Esophagus (tissue), 2 donors: ENCODE data around the gene MPL. TPM values are rescaled to one million over a fixed set of nuclear protein-coding genes. Genes with fewer than 3 reads are reported as not detected.

Experiments
- H3K27ac ChIP-seq, 2 donors: one replicate each; pipeline ENCODE4 v1.5.1; 2013; ENCODE audit warnings: low read depth in 2 of 2, mild to moderate bottlenecking in 2 of 2, inconsistent platforms in 1 of 2, low read length in 1 of 2, moderate library complexity in 1 of 2
- H3K27me3 ChIP-seq, 2 donors: one replicate each; pipeline ENCODE4 v1.6.1; 2013; ENCODE audit warnings: low read length in 2 of 2, control low read depth in 1 of 2, mild to moderate bottlenecking in 1 of 2; ENCODE audit not compliant: insufficient read depth in 2 of 2, control insufficient read depth in 1 of 2
- H3K36me3 ChIP-seq, 2 donors: one replicate each; pipeline ENCODE4 v1.6.1; 2013; ENCODE audit warnings: low read length in 1 of 2; ENCODE audit not compliant: control insufficient read depth in 2 of 2, insufficient read depth in 2 of 2
- H3K4me1 ChIP-seq, 2 donors: one replicate each; pipeline ENCODE4 v1.6.1; 2013; ENCODE audit warnings: low read length in 1 of 2; ENCODE audit not compliant: control insufficient read depth in 2 of 2, insufficient read depth in 2 of 2
- H3K4me3 ChIP-seq, 2 donors: one replicate each; pipeline ENCODE4 v1.5.1; 2013; ENCODE audit warnings: low read length in 2 of 2, mild to moderate bottlenecking in 2 of 2, low read depth in 1 of 2, moderate library complexity in 1 of 2
- H3K9me3 ChIP-seq, 2 donors: one replicate each; pipeline ENCODE4 v1.6.1; 2013; ENCODE audit warnings: mild to moderate bottlenecking in 2 of 2, low read depth in 1 of 2, low read length in 1 of 2, moderate library complexity in 1 of 2; ENCODE audit not compliant: control insufficient read depth in 2 of 2, insufficient read depth in 1 of 2
- WGBS, 2 donors: extraction: QIAGEN DNeasy Blood & Tissue Kit; methylation state at CpG; one replicate each; pipeline ENCODE4 v1.1.7; 2013; 5-methylcytosine and 5-hydroxymethylcytosine counted together
- polyA plus RNA-seq, 2 donors: library from polyadenylated mRNA; stranded (reverse); fragments of 200-250 nt; gene quantifications; one replicate each; pipeline ENCODE4 v1.2.3, GENCODE V29; 2013
- donor health status: healthy with polysubstance abuse.
- donor health status: Bipolar disorder and iron deficiency.

Gene MPL
- polyA plus RNA-seq, 2 donors, result 0.06 TPM; not detected in 1

DNA sequence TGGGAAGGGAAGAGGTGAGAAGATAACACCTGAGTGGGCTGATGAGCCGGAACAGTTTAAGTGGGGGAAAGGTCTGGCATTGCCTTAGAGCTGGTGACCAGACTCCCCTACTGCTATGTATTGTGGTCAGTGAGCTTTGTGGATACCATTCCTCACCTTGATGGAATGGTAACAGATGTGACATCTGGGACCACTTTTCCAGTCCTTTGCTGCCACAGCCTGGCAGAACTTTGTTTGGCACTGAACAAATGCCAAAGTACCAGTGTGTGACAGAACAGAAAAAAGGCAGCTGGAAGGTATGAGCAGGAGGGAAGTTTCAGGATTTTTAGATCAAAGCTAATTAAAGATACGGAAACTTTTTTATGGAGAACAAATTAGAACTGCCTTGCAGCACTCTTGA is 45.8 kb downstream of the MPL start:
- H3K36me3 ChIP-seq, result peaks cover 22 to 30% of the 10 kb centered on the region in 2 donors
- peaks cover 0 to 3% of the 10 kb centered on the region in 2 donors for H3K4me1 ChIP-seq
- no peaks in the 10 kb centered on the region for H3K9me3 ChIP-seq
- H3K27ac ChIP-seq, result no peak overlapping the region
- H3K27me3 ChIP-seq, result no peaks in the 10 kb centered on the region
- 82 to 94% methylated on average over 2 of the region's 2 CpGs for WGBS, 2 donors
- no peak overlapping the region for H3K4me3 ChIP-seq

DNA sequence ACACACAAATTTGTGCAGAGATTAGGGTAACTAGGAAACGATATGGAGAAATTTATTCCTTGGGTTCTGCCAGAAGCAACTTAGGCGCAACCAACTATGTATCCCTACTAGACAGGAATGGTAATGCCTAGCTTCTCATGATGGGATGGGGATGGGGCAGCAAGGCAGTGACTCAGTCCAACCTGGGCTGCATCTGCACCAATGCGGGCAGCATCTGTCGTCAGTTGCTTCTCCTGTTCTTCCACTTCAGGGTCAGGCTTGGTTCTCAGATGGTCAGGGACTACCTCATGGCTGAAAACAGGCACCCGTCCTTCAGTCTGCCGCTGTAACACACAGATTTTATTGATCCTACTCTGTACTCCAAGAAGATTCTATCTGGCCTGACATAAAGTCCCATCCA is 49.1 kb downstream of the MPL start:
- peaks cover 2 to 7% of the 10 kb centered on the region in 2 donors for H3K4me1 ChIP-seq
- H3K9me3 ChIP-seq, result no peaks in the 10 kb centered on the region
- H3K4me3 ChIP-seq, result no peak overlapping the region
- 87 to 90% methylated on average over 6 of the region's 6 CpGs for WGBS, 2 donors
- H3K27ac ChIP-seq, result no peak overlapping the region
- H3K27me3 ChIP-seq, result no peaks in the 10 kb centered on the region
- H3K36me3 ChIP-seq, result peaks cover 22 to 28% of the 10 kb centered on the region in 2 donors

DNA sequence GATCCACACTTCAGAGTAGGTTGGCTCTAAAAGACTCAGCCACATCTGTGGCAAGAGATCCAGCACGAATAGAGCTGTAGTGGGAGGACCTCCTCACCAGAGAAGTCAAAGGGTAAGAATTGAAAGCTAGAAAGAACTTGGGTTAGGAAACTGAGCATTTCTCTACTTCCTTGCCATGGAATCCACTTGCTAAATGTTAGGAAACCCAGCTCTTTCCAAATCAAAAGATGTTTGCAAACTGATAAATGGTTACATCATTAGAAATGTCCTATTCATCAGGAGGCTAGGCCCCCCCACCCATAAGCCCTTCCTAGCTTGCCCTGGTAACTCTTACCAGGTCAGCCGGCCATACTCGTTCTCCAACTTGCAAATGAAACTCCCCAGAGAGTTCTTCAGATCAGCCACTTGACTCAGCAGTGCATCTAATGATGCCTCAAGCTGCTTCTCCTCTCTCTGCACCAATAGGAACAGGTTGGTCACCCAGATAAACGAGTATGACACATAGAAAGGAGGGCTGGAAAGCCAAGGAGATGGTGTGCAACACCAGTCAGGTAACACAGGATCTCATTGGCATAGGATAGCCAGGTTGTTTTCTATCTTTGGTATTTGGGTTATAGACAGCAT is 50.5 kb downstream of the MPL start:
- no peak overlapping the region for H3K4me3 ChIP-seq
- 55 to 57% methylated on average over 4 of the region's 4 CpGs for WGBS, 2 donors
- peaks cover 16 to 19% of the 10 kb centered on the region in 2 donors for H3K36me3 ChIP-seq
- no peaks in the 10 kb centered on the region for H3K27me3 ChIP-seq
- H3K9me3 ChIP-seq, result no peaks in the 10 kb centered on the region
- peak overlapping the region; percentile 95 to 98 for H3K27ac ChIP-seq
- peaks cover 2 to 7% of the 10 kb centered on the region in 2 donors for H3K4me1 ChIP-seq

DNA sequence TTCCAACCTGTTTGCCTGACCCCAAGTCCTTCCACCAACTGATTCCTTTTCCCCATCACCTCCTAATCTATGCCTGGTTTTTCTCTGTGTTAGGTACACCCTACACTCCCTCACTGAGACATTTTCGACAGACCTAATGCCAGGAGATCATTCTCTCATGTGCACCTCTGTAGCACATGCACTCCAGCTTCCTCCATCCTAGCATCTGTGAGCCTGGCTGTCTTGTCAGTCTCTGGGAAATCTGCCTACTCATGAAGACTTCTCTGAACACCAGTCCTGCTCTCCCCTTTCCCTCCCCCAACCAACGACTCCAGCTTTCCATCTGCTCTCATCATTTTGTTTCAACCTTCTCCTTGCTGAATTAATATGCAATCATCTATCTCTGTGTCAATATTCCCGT is 51.0 kb downstream of the MPL start:
- no peaks in the 10 kb centered on the region for H3K9me3 ChIP-seq
- peaks cover 10 to 19% of the 10 kb centered on the region in 2 donors for H3K36me3 ChIP-seq
- peak overlapping the region in 1 of 2 donors; percentile 98 for H3K4me3 ChIP-seq
- no peaks in the 10 kb centered on the region for H3K27me3 ChIP-seq
- peaks cover 2 to 7% of the 10 kb centered on the region in 2 donors for H3K4me1 ChIP-seq
- 41 to 43% methylated on average over 3 of the region's 3 CpGs for WGBS, 2 donors
- peak overlapping the region; percentile 95 to 98 for H3K27ac ChIP-seq

DNA sequence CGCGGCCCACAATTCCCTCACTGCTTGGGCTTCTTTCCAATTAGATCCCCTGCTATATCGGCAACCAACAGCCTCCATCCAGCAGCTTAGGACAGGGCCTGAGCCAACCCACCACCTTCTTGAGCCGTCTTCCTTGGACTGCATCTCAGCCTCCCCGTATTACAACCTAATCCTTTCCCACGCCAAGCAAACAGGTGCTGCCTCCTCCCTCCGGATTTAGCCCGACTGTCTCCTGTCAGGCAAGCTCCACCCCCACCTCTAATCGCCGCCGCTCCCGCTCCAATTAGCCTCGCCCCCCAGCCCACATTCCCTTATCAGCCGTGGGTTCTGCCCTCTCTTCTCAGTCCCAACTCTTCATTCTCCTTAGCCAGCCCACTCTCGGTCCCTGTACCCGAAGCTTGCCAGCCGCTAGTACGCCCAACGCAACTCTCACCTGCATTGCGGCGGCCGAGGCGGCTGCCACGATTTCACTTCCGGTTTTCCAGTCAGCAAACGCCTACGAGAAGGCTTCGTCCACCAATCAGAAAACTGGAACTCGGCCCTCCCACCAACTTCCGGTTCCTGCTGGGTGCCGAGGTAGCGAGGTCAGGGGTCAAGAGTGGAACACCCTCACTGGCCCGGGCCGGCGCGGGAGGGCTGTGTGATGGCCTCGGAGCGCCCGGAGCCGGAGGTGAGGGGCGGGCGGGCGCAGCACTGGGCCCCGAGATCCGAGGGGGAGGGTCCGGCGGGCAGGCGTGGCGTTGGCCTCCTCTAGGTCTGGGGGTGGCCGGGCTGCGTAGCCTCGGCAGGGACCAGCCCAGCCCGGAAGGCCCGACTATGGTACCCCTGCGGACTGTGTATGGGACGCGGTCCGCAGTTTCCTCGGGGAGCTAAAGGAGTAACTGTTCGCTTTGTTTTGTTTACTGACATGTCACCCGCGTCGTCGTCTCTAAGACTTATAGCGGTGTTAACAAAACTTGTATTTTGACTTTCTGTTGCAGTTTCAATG is 52.0 kb downstream of the MPL start, which contains the start of the genes MED8 and SZT2:
Gene MED8, minus strand, starts transcription at position 475 of the 988 bp plus-strand sequence. Its CDS starts 36 bp downstream, at position 439.
Gene SZT2, plus strand, starts transcription at position 574 of the 988 bp plus-strand sequence. Its CDS starts 70 bp downstream, at position 644.
- H3K9me3 ChIP-seq, result no peaks in the 10 kb centered on the region
- peaks cover 5 to 12% of the 10 kb centered on the region in 2 donors for H3K36me3 ChIP-seq
- H3K4me1 ChIP-seq, result peaks cover 2 to 7% of the 10 kb centered on the region in 2 donors
- H3K27me3 ChIP-seq, result no peaks in the 10 kb centered on the region
- H3K27ac ChIP-seq, result peak within 1 kb of the TSS; percentile 95 to 98
- peak within 1 kb of the TSS; percentile 98 for H3K4me3 ChIP-seq
- 0% methylated on average over 65 of the region's 65 CpGs for WGBS, 2 donors

DNA sequence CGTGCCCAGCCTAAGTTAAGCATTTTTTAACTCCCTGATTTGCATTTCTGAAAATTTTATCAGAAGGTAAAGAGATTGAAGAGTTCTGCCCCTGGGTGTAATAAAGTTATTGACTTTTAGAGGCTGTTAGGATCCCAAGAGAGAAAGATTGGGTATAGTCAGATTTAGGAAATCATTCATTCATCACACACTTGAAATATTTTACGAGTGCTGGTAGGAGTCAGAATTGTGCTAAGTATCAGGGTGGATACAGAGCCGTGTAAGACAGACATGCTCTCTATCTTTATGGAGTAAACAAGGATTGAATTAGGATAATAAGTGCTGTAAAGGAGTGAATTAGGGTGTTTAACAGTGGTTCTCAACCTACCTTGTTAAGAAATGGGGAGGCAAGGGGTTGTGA is 55.1 kb downstream of the MPL start:
- H3K9me3 ChIP-seq, result no peaks in the 10 kb centered on the region
- no peaks in the 10 kb centered on the region for H3K36me3 ChIP-seq
- H3K4me3 ChIP-seq, result no peak overlapping the region
- H3K4me1 ChIP-seq, result peaks cover 2 to 7% of the 10 kb centered on the region in 2 donors
- no peak overlapping the region for H3K27ac ChIP-seq
- no peaks in the 10 kb centered on the region for H3K27me3 ChIP-seq
- 66 to 70% methylated on average over 3 of the region's 3 CpGs for WGBS, 2 donors

DNA sequence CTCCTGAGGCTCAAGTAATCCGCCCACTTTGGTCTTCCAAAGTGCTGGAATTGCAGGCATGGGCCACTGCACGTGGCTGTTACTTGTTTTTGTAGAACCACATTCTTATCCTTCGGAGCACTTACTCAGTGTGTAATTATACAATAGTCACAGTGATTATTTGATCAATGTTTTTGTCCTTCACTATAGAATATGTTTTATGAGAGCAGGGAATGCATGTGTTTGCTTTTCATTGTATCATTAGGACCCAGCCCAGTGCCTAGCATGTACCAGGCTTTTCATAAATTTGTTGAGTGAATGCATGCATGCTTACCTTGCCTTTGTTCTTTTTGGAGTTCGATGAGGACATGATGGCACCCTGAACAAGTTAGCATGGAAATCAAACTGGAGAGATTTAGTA is 57.9 kb downstream of the MPL start:
- Histone ChIP-seq H3K36me3 (no peaks in the 10 kb centered on the region), H3K27ac (no peak overlapping the region), H3K9me3 (no peaks in the 10 kb centered on the region), H3K4me3 (no peak overlapping the region), H3K27me3 (no peaks in the 10 kb centered on the region), H3K4me1 (no peaks in the 10 kb centered on the region)
- WGBS, 2 donors, result 75 to 82% methylated on average over 4 of the region's 4 CpGs

DNA sequence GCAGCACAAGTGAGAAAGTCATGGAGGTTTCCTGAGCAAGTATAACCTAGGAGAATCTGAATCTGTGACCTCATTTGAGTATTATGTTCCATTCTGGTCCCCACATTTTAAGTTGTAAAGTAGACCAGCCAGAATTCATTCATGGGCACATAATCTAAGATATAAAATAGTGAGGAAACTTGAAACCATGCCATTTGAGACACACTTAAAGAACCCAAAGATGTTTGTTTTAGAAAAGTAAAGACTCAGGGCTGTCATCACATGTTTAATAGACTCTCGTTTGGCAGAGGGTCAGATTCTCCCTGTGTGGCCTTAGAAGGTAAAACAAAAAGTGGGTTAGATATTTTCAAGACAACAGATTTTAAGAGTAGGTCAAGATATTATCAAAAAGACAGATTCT is 58.4 kb downstream of the MPL start:
- H3K27ac ChIP-seq, result no peak overlapping the region
- H3K36me3 ChIP-seq, result no peaks in the 10 kb centered on the region
- 33 to 67% methylated on average over 1 of the region's 1 CpG for WGBS, 2 donors

DNA sequence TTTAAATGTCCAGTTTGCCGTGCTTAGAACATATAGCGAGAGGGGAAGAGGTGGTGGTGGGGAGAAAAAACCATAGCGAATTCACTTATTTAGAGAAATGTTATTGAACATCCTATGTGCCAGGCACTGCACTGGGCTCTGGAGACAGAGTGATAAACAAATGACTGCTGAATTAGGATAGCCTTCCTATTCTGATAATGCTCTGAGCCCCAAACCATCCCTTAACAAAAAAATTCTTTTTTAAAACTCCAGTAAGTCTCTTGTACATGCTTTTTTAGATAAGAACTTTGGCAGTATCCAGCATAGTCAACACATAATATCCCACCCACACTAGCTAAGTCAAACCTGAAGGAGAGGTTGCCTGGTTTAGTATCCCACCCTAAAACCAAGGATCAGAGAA is 60.6 kb downstream of the MPL start:
- Histone ChIP-seq H3K4me1 (no peaks in the 10 kb centered on the region), H3K4me3 (no peak overlapping the region), H3K9me3 (no peaks in the 10 kb centered on the region), H3K36me3 (no peaks in the 10 kb centered on the region), H3K27ac (no peak overlapping the region), H3K27me3 (no peaks in the 10 kb centered on the region)
- 95 to 96% methylated on average over 3 of the region's 3 CpGs for WGBS, 2 donors

More for the DNA sequence above, 58.4 kb downstream of the MPL start:
- Histone ChIP-seq H3K4me3 (no peak overlapping the region), H3K9me3 (no peaks in the 10 kb centered on the region), H3K27me3 (no peaks in the 10 kb centered on the region), H3K4me1 (no peaks in the 10 kb centered on the region)
